ENCODE data around the gene EFCAB14. TPM values are rescaled to one million over a fixed set of nuclear protein-coding genes. Genes with fewer than 3 reads are reported as not detected.

Gene EFCAB14
- total and polyA plus RNA-seq, 2 of the 4 experiments (the other 2 are of a cell fraction) = 28.6 to 43.0 TPM

DNA sequence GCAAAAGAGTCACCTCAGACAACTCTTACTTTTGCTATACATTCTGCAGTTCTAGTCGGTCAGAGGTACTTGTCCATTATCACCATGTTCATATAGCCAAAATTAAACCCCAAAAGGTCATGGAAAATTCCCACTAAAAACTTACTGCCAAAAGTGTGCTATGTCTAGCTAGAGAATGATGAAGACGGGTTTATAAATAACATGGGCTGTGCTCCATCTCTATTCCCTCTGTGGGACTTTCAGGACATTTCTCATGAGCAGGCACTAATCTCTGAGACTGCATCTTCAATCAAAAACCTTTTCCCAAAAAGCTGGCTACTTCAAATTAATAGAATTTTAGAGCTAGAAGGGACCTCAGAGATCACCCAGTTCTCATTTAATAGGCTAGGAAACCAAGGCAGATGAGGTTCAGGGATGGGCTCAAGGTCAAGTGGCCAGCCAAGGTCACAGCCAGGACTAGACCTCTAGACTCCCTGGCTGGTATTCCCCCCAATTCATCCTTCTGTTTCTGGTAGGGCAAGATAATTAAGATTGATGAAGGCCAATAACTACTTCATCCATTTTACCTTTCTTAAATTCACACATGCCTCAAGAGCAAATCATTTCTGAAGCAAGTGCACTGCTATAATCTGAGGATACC lies 81.3 kb downstream of the EFCAB14 start:
- ATAC-seq (ENCODE audit: low read depth) (no peak), DNase-seq (no peak)
- Histone ChIP-seq H4K91ac (ENCODE audit: insufficient read depth, low read depth, low read length) (no peak overlapping the region), H3K23ac (ENCODE audit: low read depth, low read length) (no peak overlapping the region), H4K5ac (ENCODE audit: low read depth, low read length) (no peak overlapping the region), H4K20me1 (ENCODE audit: insufficient read depth, low read length) (no peaks in the 10 kb centered on the region), H2AK5ac (ENCODE audit: low read depth, low read length) (no peak overlapping the region), H2AK9ac (replicated peaks; ENCODE audit: low read depth, low read length, poor library complexity) (no peak overlapping the region), H3K27ac (ENCODE audit: insufficient read depth, low read length) (no peak overlapping the region), H3K9me1 (ENCODE audit: insufficient read depth, low read length) (peaks cover 3% of the 10 kb centered on the region; the same call in 1 of the 2 replicates), H3K14ac (replicated peaks; ENCODE audit: low read depth, low read length) (no peak overlapping the region), H3K27me3 (ENCODE audit: control insufficient read depth, insufficient read depth, low read length) (no peaks in the 10 kb centered on the region), H2BK120ac (ENCODE audit: low read depth, low read length) (no peak overlapping the region), H4K8ac (ENCODE audit: low read depth in 2 of 2, low read length in 2 of 2) (no peak overlapping the region), H3K56ac (ENCODE audit: extremely low read depth, insufficient read depth, low read length) (no peak overlapping the region), H3K4me3 (ENCODE audit: insufficient read depth, low read depth, low read length) (no peak overlapping the region), H2BK20ac (ENCODE audit: low read depth, low read length) (no peak overlapping the region), H3K4me2 (ENCODE audit: low read depth, low read length) (no peak overlapping the region), H3K9me3 (ENCODE audit: control insufficient read depth, insufficient read depth, low read length) (no peaks in the 10 kb centered on the region), H3K4ac (ENCODE audit: low read depth, low read length) (no peak overlapping the region), H3K79me1 (ENCODE audit: low read depth in 1 of 2, low read length in 2 of 2) (no peaks in the 10 kb centered on the region), H3K4me1 (ENCODE audit: control insufficient read depth, insufficient read depth, low read length) (no peaks in the 10 kb centered on the region), H2BK5ac (ENCODE audit: low read depth, low read length, poor library complexity, severe bottlenecking) (no peak overlapping the region), H3K36me3 (ENCODE audit: control insufficient read depth, insufficient read depth, low read length) (peaks cover 19% of the 10 kb centered on the region), H3K9ac (ENCODE audit: low read depth, low read length) (no peak overlapping the region), H3K18ac (ENCODE audit: low read depth, low read length) (no peak overlapping the region), H2BK15ac (ENCODE audit: low read depth, low read length) (no peak overlapping the region), H2AFZ (replicated peaks; ENCODE audit: low read length, poor library complexity) (no peak overlapping the region)
- no CpG with 5 or more reads among the region's 2 CpGs for WGBS, 2 experiments (ENCODE audit: extremely low coverage in 2 of 2, insufficient read length in 1 of 2)
- ChIA-PET CTCF (interaction anchor here (1.0 kb wide), 1 partner anchor 15 kb away, joined by 3 read pairs; no protein-coding TSS in a partner anchor), POLR2A (ENCODE audit: unreplicated experiment) (no interaction called here)
- dilution Hi-C loops (cut with HindIII; ENCODE audit: low sequenced_read_pairs, unreplicated experiment) = no loop called here
- in situ Hi-C loops (cut with MboI; ENCODE audit: low sequenced_read_pairs) = no loop called here
- no TSS peak for BruUV-seq (replicated peaks)
- TF ChIP-seq NFE2L2 (IDR thresholded peaks at IDR 0.05; ENCODE audit: low read depth, low read length) (no peak), CEBPB (IDR thresholded peaks at IDR 0.05; ENCODE audit: low read depth, low read length) (no peak), POLR2A (IDR thresholded peaks at IDR 0.05; ENCODE audit: low read depth, low read length) (no peak), RAD21 (IDR thresholded peaks at IDR 0.05; ENCODE audit: low read length) (no peak), MAFK (IDR thresholded peaks at IDR 0.05; ENCODE audit: low read depth, low read length) (no peak), MAZ (IDR thresholded peaks at IDR 0.05; ENCODE audit: borderline replicate concordance, low read depth, low read length) (no peak), RFX5 (IDR thresholded peaks at IDR 0.05; ENCODE audit: low read depth, low read length) (no peak), MXI1 (IDR thresholded peaks at IDR 0.05; ENCODE audit: borderline replicate concordance, low read depth, low read length) (no peak), RCOR1 (IDR thresholded peaks at IDR 0.05; ENCODE audit: insufficient replicate concordance, low read length) (no peak), USF2 (IDR thresholded peaks at IDR 0.05; ENCODE audit: low read depth, low read length) (no peak), FOS (IDR thresholded peaks at IDR 0.05; ENCODE audit: low read depth, low read length) (no peak), BHLHE40 (IDR thresholded peaks at IDR 0.05; ENCODE audit: low read depth, low read length) (no peak), CHD1 (IDR thresholded peaks at IDR 0.05; ENCODE audit: low read depth, low read length) (no peak), SMC3 (IDR thresholded peaks at IDR 0.05; ENCODE audit: low read depth, low read length) (no peak)
- TF ChIP-seq, protein P1, sequence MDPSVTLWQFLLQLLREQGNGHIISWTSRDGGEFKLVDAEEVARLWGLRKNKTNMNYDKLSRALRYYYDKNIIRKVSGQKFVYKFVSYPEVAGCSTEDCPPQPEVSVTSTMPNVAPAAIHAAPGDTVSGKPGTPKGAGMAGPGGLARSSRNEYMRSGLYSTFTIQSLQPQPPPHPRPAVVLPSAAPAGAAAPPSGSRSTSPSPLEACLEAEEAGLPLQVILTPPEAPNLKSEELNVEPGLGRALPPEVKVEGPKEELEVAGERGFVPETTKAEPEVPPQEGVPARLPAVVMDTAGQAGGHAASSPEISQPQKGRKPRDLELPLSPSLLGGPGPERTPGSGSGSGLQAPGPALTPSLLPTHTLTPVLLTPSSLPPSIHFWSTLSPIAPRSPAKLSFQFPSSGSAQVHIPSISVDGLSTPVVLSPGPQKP (IDR thresholded peaks at IDR 0.05; ENCODE audit: borderline replicate concordance, low read depth, low read length) = no peak
- TF ChIP-seq, protein P2, sequence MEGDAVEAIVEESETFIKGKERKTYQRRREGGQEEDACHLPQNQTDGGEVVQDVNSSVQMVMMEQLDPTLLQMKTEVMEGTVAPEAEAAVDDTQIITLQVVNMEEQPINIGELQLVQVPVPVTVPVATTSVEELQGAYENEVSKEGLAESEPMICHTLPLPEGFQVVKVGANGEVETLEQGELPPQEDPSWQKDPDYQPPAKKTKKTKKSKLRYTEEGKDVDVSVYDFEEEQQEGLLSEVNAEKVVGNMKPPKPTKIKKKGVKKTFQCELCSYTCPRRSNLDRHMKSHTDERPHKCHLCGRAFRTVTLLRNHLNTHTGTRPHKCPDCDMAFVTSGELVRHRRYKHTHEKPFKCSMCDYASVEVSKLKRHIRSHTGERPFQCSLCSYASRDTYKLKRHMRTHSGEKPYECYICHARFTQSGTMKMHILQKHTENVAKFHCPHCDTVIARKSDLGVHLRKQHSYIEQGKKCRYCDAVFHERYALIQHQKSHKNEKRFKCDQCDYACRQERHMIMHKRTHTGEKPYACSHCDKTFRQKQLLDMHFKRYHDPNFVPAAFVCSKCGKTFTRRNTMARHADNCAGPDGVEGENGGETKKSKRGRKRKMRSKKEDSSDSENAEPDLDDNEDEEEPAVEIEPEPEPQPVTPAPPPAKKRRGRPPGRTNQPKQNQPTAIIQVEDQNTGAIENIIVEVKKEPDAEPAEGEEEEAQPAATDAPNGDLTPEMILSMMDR (conservative IDR thresholded peaks at IDR 0.05; ENCODE audit: low read depth, low read length) = no peak
- intact Hi-C loops (cut with micrococcal nuclease) = no loop called here

Measured in IMR-90 (cell line).